Measurements from ENCODE around the gene RIMBP2. TPM values are rescaled to one million over a fixed set of nuclear protein-coding genes. Genes with fewer than 3 reads are reported as not detected.

The RIMBP2 gene
- total RNA-seq, 1 donor from 2014 or later, result not detected

DNA sequence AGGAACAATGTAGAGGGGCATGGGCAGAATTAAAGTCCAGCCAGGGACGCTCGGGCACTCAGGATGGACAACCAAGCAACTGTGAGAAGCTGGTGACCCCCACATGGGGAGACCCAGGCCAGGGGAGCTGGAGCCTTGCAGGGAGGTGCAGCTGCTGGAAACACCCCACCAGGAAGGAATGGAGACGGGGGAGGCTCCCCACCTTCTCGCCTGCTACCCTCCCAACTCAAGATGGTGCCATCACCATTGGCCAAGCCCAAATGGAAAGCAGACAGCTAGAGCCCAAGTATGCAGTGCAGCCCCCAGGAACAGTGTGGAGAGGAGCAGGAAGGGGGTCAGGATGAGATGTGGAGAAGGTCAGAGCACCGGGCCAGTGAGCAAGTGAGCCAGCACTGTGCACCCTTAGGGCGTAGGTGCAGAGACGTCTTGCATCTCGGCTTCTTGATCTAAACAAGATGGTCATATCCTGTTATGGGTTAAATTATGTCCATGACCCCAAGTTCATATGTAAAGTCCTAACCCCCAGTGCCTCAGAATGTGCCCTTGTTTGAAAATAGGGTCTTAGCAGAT is 159.5 kb downstream of the RIMBP2 start:
- Histone ChIP-seq H3K4me3 (no peak overlapping the region), H3K27ac (replicated peaks) (no peak overlapping the region), H3K9me3 (replicated peaks) (peaks cover 7% of the 10 kb centered on the region), H3K4me1 (no peaks in the 10 kb centered on the region), H3K36me3 (no peaks in the 10 kb centered on the region), H3K27me3 (ENCODE audit: low read depth) (peaks cover 68% of the 10 kb centered on the region)
- no peak for TF ChIP-seq CTCF (IDR thresholded peaks at IDR 0.05; ENCODE audit: borderline replicate concordance)
- no peak for DNase-seq
- intact Hi-C loops (cut with micrococcal nuclease), result no loop called here

- peaks cover 66% of the 10 kb centered on the region for H3K27me3 ChIP-seq (ENCODE audit: low read depth)
- no peak overlapping the region for H3K4me3 ChIP-seq
- DNase-seq, result no peak
- intact Hi-C loops (cut with micrococcal nuclease), result no loop called here
- TF ChIP-seq CTCF (IDR thresholded peaks at IDR 0.05; ENCODE audit: borderline replicate concordance), result no peak
- H3K9me3 ChIP-seq (replicated peaks), result peaks cover 15% of the 10 kb centered on the region
- H3K4me1 ChIP-seq, result no peaks in the 10 kb centered on the region
- no peaks in the 10 kb centered on the region for H3K36me3 ChIP-seq
- no peak overlapping the region for H3K27ac ChIP-seq (replicated peaks)
Measured at GRCh38 chr12:130555628-130556485, 160.2 kb downstream of the RIMBP2 start.

DNA sequence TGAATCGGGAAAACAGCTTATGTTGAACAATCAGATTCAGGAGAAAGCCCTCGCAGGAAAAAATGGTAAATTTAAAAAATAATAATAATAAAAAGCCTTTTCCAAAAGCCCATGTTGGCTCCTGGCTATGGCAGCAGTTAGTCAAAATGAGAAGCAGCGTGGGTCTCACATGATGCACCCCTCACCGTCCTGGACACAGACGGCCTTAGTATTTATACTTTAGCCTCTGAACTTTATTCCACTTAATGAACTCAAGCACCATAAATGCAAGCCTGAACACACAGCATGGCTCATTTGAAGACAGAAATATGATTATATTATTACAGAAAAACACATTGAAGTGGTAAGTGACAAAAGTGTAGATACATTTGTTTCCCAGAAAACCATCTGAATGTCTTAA is 160.9 kb downstream of the RIMBP2 start:
- no peak overlapping the region for H3K4me3 ChIP-seq
- intact Hi-C loops (cut with micrococcal nuclease), result no loop called here
- no peaks in the 10 kb centered on the region for H3K36me3 ChIP-seq
- no peak overlapping the region for H3K27ac ChIP-seq (replicated peaks)
- peaks cover 59% of the 10 kb centered on the region for H3K27me3 ChIP-seq (ENCODE audit: low read depth)
- H3K9me3 ChIP-seq (replicated peaks), result peaks cover 16% of the 10 kb centered on the region
- no peak for DNase-seq
- no peaks in the 10 kb centered on the region for H3K4me1 ChIP-seq
- TF ChIP-seq CTCF (IDR thresholded peaks at IDR 0.05; ENCODE audit: borderline replicate concordance), result no peak

DNA sequence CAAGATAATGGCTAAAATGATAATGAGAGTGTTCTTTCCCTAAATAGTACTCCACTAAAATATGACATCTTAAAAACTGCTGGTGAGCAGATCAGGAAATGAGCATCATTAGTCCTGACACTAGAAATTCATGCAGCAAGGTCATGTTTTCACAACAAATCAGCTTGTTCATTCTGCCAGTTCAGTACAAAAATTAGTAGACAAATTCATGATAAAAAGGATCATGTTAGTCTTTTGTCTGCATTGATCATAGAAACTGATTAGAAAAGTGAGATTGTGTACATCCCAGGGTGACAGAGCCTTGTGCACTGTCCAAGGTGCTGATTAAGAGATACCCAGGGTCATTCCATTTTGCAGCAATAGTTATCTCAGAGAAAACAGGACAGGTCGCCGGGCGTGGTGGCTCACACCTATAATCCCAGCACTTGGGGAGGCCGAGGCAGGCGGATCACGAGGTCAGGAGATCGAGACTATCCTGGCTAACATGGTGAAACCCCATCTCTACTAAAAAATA is 163.6 kb downstream of the RIMBP2 start:
- Histone ChIP-seq H3K27ac (replicated peaks) (no peak overlapping the region), H3K27me3 (ENCODE audit: low read depth) (peaks cover 46% of the 10 kb centered on the region), H3K4me1 (no peaks in the 10 kb centered on the region), H3K9me3 (replicated peaks) (peaks cover 16% of the 10 kb centered on the region), H3K36me3 (no peaks in the 10 kb centered on the region), H3K4me3 (no peak overlapping the region)
- TF ChIP-seq CTCF (IDR thresholded peaks at IDR 0.05; ENCODE audit: borderline replicate concordance), result no peak
- no peak for DNase-seq
- intact Hi-C loops (cut with micrococcal nuclease), result no loop called here

GRCh38 chr12:130549361-130549760 is 166.7 kb downstream of the RIMBP2 start:
- no peak for DNase-seq
- no peak for TF ChIP-seq CTCF (IDR thresholded peaks at IDR 0.05; ENCODE audit: borderline replicate concordance)
- no peak overlapping the region for H3K4me3 ChIP-seq
- peaks cover 16% of the 10 kb centered on the region for H3K9me3 ChIP-seq (replicated peaks)
- intact Hi-C loops (cut with micrococcal nuclease), result no loop called here
- H3K27me3 ChIP-seq (ENCODE audit: low read depth), result peaks cover 35% of the 10 kb centered on the region
- no peaks in the 10 kb centered on the region for H3K36me3 ChIP-seq
- H3K27ac ChIP-seq (replicated peaks), result no peak overlapping the region
- H3K4me1 ChIP-seq, result no peaks in the 10 kb centered on the region

All from left ventricle myocardium inferior (tissue), 1 donor.